ENCODE results near the gene LRBA.
"Not testable (repeated sequence)": the region's sequence is repeated elsewhere in the genome, so short reads cannot be mapped to it uniquely, and the experiment has no call there.

LRBA gene

DNA sequence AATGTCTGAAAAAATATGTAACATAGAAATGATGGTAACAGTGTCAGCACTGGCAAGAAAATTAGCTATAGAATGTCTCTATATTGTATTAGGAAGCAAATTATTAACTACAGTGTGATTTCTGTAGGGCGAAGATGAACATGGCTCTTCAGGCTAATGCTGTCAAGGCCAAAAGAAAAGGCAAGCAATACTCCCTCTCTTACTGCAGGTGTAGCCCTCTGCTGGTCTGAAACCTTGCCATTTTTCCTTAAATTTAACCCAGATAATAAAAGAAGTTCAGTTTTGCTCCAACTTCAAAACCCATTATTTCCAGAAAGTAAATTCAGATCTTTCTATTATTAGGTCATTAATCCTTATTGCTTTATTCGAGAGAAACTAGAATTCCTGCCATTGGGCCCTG lies 215.9 kb downstream of the LRBA start:
- DNase-seq: no peak

GRCh38 chr4:150794706-150795105 lies 220.4 kb downstream of the LRBA start:
- no peak for DNase-seq

GRCh38 chr4:150789864-150790263 lies 225.2 kb downstream of the LRBA start:
- DNase-seq: no peak

- no peak for DNase-seq
These were observed 230.1 kb downstream of the LRBA start for GRCh38 chr4:150784939-150785338.

- DNase-seq: no peak
These were observed 230.8 kb downstream of the LRBA start for GRCh38 chr4:150784305-150784704.

- DNase-seq: no peak
These were observed 232.2 kb downstream of the LRBA start for GRCh38 chr4:150782921-150783320.

- no peak for DNase-seq
These were observed 232.8 kb downstream of the LRBA start for GRCh38 chr4:150782311-150782710.

- no peak for DNase-seq
These were observed 233.9 kb downstream of the LRBA start for GRCh38 chr4:150781191-150781590.

DNA sequence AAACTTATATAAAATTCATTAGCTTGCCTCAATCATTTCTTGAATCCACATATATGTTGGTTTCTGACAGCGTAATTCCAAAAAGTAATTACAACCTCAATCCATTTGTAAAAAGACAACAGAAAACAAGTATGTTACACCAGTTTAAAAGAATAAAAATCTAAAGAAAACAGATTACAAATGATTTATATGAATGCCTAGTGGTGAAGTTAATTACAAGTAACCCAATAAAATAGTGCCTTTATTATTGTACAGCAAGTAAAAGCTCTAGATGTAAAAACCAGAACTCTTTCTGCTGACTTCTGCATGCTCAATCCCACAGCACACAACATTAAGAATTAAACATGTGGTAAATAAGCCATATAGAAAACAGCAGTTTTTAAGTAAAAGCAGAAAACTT lies 235.4 kb downstream of the LRBA start:
- no peak for DNase-seq

DNA sequence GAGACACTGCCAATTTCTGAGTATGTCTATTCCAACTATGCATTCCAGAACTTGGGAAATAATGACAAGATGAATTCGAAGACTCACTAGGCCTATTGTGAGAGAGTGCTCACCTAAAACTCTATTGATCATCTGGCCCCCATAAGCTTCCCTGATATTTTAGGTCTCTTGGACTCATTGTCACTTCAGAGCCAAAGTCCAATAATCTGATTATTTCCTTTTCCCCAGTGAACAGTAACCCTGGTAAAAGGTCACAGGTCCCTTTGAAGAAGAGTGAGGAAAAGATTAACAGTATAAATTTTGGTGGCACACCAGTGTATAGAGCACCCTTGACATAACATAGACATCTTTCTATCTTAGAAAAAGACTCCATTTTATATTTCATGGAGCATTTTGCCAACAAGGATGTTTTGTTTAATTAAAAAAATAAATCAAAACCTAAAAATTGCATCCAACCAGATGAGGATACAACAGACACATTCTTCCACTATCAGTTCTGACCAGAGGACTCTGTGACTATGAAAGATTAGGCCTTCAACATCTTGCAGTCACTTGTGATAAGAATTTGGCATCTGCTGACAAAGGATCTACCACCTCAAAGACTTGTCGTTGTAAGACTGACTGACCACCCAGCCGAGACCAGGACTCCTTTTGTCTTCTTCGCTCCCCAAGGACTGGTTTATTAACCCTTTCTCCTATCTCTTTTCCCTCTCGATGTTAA lies 241.2 kb downstream of the LRBA start:
- no peak for DNase-seq

- no peak for DNase-seq
These were observed 242.1 kb downstream of the LRBA start for GRCh38 chr4:150773032-150773431.

GRCh38 chr4:150771382-150771781 lies 243.7 kb downstream of the LRBA start:
- DNase-seq: no peak

- DNase-seq: no peak
These were observed 245.2 kb downstream of the LRBA start for GRCh38 chr4:150769845-150770244.

DNA sequence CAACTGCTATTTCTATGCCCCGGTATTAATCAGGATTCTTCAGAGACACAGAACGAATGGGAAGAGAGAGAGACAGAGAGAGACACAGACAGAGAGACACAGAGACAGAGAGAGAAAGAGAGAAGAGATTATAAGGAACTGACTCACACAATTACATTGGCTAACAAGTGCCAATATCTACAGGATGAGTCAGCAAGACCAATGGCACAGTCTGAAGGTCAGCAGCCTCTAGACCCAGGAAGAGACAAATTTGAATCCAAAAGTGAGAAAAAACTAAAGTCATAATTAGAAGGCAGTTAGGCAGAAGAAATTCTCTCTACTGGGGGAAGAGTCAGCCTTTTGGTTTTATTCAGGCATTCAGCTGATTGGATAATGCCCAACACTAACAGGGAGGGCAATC lies 245.8 kb downstream of the LRBA start:
- DNase-seq: no peak

GRCh38 chr4:150768497-150768896 lies 246.6 kb downstream of the LRBA start:
- DNase-seq: no peak

- DNase-seq: no peak
These were observed 249.9 kb downstream of the LRBA start for GRCh38 chr4:150765216-150765615.

DNA sequence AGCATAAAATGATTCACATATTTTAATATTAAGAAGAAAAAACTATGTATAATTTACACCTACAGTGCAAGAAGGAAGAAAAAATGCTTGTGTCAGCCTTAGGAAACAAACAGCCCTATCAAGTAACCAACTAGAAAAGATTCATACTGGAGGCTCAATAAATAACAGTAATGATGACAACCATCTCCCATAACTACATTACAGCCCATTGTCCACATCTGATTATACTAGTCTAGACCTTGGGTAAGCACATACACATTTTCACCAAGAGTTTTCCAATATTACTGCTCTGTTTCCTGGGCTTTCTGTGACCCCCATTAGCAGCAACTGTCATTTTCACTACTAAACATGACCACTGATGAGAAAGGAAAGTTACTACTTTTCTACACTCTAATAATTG lies 263.4 kb downstream of the LRBA start:
- no peak for DNase-seq

DNA sequence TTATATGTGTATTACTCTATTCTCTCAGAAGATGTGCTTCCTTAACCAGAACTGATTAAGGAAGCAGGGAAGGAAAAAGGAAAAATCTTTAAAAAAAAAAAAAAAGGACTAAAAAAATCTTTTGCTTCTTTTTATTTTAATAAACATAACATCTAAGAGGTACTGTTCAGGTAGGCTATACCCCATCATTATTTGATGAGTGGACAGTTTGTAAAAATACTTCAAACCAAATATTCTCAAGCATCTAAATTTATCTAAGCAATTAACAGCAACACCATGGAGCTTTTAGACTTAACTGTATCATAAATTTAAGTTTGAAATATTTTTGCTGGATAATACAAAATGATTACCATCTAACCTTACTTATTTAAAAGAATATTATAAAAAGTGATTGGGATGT lies 264.3 kb downstream of the LRBA start:
- DNase-seq: no peak

DNA sequence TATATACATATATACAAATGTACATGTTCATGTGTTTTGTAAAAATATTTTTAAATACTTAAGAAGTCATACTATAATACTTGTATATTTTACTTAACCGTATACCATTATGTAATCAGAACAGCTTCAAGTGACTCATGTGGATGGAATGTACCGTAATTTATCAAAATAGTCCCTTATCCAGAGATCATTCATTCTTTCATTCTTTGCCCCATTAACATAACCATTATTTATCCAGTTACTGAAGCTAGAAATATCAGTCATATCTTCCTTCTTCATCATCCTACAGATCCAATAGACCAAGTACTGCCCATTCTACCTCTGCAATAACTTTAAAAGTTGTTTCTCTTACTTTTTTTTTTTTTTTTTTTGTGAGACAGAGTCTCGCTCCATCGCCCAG lies 268.9 kb downstream of the LRBA start:
- no peak for DNase-seq

GRCh38 chr4:150744570-150744969 lies 270.5 kb downstream of the LRBA start:
- DNase-seq: no peak

DNA sequence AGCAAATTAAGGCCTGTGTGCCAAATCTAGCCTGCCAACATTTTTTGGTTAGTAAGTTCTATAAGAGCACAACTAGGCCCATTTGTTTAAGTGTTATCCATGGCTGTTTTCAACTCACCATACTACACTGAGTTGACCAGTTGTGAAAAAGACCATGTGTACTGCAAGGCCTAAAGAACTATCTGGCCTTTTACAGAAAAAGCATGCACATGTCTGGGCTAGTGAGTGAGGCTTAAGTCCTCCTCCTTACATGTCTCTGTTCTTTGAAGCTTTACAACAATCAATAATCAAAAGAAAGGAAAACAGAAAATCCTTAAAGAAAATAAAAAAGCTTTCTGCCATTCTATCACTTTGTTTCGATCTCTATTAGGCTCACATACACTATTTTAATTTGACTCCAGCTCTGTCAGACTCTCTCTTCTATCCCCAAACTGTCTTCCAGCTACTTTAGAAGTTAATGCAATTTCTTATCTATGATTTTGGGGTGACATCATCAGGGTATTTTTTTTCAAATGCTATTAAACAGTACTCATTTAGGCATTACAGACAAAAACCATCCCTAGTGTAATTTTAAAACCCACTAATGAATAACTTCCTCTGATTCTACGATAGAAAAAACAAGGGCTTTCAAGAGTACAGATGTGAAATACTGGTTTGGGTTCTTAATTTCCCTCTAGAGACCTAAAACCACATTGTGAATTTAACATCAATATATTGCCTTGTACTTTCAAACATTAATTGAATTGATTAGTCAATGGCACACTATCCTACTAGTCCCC lies 271.3 kb downstream of the LRBA start:
- no peak for DNase-seq

- not testable (repeated sequence) for DNase-seq
These were observed 272.2 kb downstream of the LRBA start for GRCh38 chr4:150742930-150743329.

DNA sequence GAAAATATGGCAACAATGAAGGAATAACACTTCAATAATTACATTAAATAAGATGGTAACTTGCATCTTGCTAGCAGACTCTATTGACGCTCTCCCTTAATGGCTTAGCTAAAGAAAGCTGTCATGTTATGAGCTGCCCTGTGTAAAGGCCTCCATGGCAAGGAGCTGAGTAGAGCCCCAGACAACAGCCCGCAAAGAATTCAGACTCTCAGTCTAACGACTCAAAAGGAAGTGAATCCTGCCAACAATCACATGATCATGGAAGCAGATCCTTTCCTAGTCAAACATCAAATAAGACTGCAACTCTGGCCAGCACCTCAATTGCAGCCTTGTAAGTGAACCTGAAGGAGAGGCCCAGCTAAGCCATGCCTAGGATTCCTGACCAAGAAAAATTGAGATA lies 275.5 kb downstream of the LRBA start:
- DNase-seq: no peak

- DNase-seq: no peak
These were observed 289.0 kb downstream of the LRBA start for GRCh38 chr4:150725957-150726523.

Measured in CD4-positive, alpha-beta T cell treated with Interleukin-17A for 4 hours (primary cell).